ENCODE results near the gene MAP3K6. TPM values are rescaled to one million over a fixed set of nuclear protein-coding genes. Genes with fewer than 3 reads are reported as not detected.
A peak's percentile ranks its signal among the peaks of the same experiment; 100 is the strongest.

Gene MAP3K6
- total RNA-seq, 1 experiment from 2014 or later: 7.7 TPM

DNA sequence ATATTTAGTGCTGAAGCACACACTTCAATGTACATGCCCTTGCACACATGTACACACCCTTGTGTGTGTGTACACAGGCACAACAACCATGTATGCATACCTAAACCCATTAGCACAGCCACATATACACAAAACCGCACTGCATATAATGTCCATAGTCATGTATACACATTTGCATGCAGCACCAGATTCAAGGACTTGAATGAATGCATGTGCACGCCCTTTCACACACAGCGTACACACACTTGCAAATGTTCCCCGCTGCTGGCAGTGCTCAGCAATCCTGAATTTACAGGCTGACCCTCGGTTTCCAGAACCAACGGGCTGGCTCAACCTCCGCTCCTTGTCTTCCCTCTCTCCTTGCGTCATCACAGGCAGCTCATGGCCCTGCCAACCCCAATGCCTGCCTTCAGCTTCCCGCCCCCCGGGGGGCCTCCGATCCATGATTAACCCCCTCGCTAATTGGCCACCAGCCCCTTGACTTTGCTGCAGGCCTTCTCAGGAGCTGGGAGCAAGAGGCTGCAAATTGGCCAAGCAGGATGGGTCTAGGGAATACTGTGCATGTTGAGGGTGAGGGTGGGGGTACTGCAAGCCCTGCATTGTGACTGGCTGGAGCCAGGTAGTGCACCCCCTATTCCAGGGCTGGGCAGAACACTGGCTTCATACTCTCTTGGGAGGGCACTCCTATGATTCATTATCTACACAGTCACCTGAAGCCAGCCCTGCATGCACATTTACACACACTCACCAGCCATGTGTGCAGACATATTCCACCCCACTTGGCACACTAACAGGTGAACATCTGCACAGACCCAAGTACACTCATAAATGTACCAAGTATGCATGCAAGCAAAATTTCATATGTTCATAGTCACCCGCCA, 33.6 kb upstream of the MAP3K6 start:
- Histone ChIP-seq H3K23ac (ENCODE audit: insufficient read length, low read depth, low read length) (no peak overlapping the region), H3K27ac (ENCODE audit: insufficient read length, low read depth, low read length) (no peak overlapping the region), H3K4me2 (ENCODE audit: insufficient read depth, insufficient read length, low read length) (no peak overlapping the region), H3K9ac (ENCODE audit: extremely low read depth, insufficient read length, low read length) (no peak overlapping the region), H3K4me1 (ENCODE audit: insufficient read depth, low read length) (no peaks in the 10 kb centered on the region; the same call in 1 of the 2 replicates), H3K79me1 (ENCODE audit: insufficient read depth, low read depth, low read length, poor library complexity, severe bottlenecking) (no peaks in the 10 kb centered on the region), H3K23me2 (ENCODE audit: insufficient read length, low read depth, low read length, poor library complexity, severe bottlenecking) (no peaks in the 10 kb centered on the region), H4K5ac (ENCODE audit: insufficient read length, low read depth, low read length) (no peak overlapping the region), H3K18ac (ENCODE audit: insufficient read length, low read depth, low read length) (no peak overlapping the region), H2BK20ac (ENCODE audit: low read depth, low read length, poor library complexity, severe bottlenecking) (no peak overlapping the region), H3K56ac (ENCODE audit: insufficient read length, low read depth, low read length) (no peak overlapping the region), H4K91ac (ENCODE audit: insufficient read length, low read depth, low read length) (no peak overlapping the region), H2AFZ (ENCODE audit: low read length) (no peak overlapping the region), H2BK5ac (ENCODE audit: insufficient read length, low read length) (no peak overlapping the region), H3K27me3 (ENCODE audit: insufficient read depth, low read length) (no peaks in the 10 kb centered on the region), H4K20me1 (ENCODE audit: control insufficient read depth, insufficient read depth, insufficient read length) (no peaks in the 10 kb centered on the region), H3T11ph (ENCODE audit: low read length) (no peak overlapping the region), H3K9me3 (ENCODE audit: control insufficient read depth, low read depth, low read length) (no peaks in the 10 kb centered on the region), H2BK120ac (ENCODE audit: low read depth, low read length, poor library complexity, severe bottlenecking) (no peak overlapping the region), H2BK15ac (ENCODE audit: low read depth, low read length) (no peak overlapping the region), H2BK12ac (ENCODE audit: insufficient read length, low read depth, low read length) (no peak overlapping the region), H3K79me2 (ENCODE audit: insufficient read depth, low read length) (no peaks in the 10 kb centered on the region), H2AK5ac (ENCODE audit: insufficient read length, low read length) (no peak overlapping the region), H4K8ac (replicated peaks; ENCODE audit: insufficient read length, low read depth, low read length) (no peak overlapping the region), H3K14ac (ENCODE audit: insufficient read depth, low read length) (no peak overlapping the region), H3K4ac (ENCODE audit: low read depth, low read length) (no peak overlapping the region)
- Mint-ChIP-seq H3K36me3 (ENCODE audit: insufficient read depth in 1 of 3, low read depth in 3 of 3) (no peaks in the 10 kb centered on the region), H3K4me3 (peak overlapping the region in 1 of 2 experiments; percentile 52; a peak in 2 of 5 replicates), H3K4me1 (peaks cover 45 to 65% of the 10 kb centered on the region in 2 experiments), H3K27me3 (ENCODE audit: low read depth) (no peaks in the 10 kb centered on the region; the same call in 1 of the 2 replicates), H3K27ac (peak overlapping the region in 1 of 3 experiments; percentile 57; a peak in 1 of 7 replicates), H3K9me3 (no peaks in the 10 kb centered on the region)
- TF ChIP-seq, protein P1, sequence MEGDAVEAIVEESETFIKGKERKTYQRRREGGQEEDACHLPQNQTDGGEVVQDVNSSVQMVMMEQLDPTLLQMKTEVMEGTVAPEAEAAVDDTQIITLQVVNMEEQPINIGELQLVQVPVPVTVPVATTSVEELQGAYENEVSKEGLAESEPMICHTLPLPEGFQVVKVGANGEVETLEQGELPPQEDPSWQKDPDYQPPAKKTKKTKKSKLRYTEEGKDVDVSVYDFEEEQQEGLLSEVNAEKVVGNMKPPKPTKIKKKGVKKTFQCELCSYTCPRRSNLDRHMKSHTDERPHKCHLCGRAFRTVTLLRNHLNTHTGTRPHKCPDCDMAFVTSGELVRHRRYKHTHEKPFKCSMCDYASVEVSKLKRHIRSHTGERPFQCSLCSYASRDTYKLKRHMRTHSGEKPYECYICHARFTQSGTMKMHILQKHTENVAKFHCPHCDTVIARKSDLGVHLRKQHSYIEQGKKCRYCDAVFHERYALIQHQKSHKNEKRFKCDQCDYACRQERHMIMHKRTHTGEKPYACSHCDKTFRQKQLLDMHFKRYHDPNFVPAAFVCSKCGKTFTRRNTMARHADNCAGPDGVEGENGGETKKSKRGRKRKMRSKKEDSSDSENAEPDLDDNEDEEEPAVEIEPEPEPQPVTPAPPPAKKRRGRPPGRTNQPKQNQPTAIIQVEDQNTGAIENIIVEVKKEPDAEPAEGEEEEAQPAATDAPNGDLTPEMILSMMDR (conservative IDR thresholded peaks at IDR 0.05): no peak
- WGBS (ENCODE audit: extremely low coverage, insufficient read length, low lambda C conversion rate): no CpG with 5 or more reads among the region's 13 CpGs
- DNase-seq: no peak

All from H9 (cell line).